GM21723 (cell line): ENCODE data around the gene KAT2B.
A peak's percentile ranks its signal among the peaks of the same experiment; 100 is the strongest.

Source experiments
- ATAC-seq: cut with Tn5 transposase; IDR thresholded peaks from one replicate; pipeline ENCODE4 v1.9.1; 2021; ENCODE audit warnings: mild to moderate bottlenecking, moderate library complexity; ENCODE audit not compliant: unreplicated experiment

KAT2B gene

GRCh38 chr3:20095470-20095869 is 55.2 kb downstream of the KAT2B start:
- ATAC-seq: no peak

GRCh38 chr3:20096135-20096685 is 56.0 kb downstream of the KAT2B start:
- ATAC-seq: no peak

DNA sequence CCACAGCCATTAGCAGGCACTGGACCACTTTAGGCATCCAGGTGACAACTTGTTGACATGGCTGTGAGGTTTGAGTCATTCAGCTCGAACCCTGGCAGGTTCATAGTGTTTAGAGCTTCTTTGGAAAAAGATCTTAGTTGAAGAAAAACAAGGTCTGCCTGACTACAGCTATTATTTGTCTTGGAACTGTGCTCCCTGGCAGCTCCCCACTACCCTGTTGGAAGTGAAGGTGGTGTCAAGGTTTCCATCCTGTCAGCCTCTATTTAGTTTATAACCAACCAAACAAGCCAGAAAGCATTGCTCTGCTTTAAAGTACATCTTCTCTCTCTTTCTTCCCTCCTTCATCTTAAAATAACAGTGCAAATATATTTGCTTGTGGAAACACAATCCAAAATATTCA is 56.8 kb downstream of the KAT2B start:
- no peak for ATAC-seq

DNA sequence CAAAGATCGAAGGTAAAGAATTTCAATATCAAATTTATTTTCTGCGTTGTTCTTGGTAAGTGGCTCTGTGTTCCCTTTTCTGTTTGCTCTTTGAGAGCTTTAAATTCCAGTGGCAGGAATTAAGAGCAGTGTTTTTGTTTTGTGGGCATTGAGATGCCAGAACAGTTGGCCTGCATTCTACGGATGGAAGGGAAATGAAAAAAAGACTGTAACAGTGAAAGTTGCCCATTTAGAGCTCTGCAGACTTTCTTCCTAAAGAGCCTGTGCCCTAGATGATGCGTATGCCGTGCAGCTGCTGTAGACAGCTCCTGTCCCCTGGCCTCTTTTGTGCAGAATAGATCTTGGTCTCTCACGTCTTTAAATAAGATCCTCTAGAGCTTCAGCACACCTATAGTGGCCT is 58.8 kb downstream of the KAT2B start:
- ATAC-seq: no peak

- no peak for ATAC-seq
These were observed 59.9 kb downstream of the KAT2B start for GRCh38 chr3:20100151-20100550.

GRCh38 chr3:20101041-20101440 is 60.8 kb downstream of the KAT2B start:
- no peak for ATAC-seq

DNA sequence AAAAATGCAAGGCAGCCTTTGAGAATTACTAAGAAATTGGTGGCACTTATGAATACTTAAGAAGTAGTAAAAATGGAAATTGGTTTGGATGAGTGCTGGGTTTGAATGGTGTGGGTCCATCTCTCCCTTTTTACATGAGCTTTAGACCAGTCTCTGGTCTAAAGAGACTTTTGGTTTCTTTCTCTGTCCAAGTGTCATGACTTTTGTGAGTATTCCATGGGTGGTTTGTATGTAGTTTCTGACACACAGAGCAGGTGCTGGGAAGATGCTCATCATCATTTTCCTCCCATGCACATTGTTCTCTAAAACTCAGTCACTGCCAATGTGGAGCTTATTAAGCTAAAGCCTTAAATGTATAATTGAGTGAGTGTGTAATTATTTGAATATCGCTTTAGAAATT is 63.5 kb downstream of the KAT2B start:
- peak; percentile 30 for ATAC-seq

DNA sequence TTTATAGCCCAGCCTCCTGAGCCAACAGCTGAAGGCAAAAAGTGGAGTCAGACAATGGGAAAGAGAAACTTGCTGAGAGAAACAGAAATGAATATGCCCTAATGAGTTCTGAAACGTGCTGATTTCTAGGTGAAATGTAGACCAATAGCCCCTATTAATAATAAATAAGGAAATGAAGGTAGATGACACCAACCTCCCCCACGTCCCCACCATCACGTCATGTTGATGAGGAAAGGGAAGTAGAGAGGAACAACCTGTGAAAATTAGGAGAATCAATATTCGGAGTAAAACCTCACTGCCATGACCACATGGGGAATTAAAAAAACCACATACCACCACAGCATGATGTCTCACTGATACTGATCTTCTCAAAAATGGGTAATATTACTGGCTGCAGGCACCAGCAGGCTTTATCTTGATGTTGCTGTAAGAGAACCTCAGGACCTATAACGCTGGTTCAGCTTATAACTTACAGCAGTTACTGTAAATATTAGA is 64.0 kb downstream of the KAT2B start:
- peak; percentile 63 for ATAC-seq

- no peak for ATAC-seq
These were observed 65.5 kb downstream of the KAT2B start for GRCh38 chr3:20105513-20106280.

DNA sequence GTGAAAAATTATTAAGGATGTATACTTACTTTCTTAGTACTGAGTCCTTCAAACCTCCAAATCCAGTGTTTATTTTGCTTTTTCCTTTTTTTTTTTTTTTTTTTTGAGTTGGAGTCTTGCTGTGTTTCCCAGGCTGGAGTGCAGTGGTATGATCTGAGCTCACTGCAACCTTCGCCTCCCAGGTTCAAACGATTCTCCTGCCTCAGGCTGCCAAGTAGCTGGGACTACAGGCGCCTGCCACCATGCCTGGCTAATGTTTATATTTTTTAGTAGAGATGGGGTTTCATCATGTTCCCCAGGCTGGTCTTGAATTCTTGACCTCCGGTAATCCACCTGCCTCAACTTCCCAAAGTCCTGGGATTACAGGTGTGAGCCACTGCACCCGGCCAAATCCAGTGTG is 67.5 kb downstream of the KAT2B start:
- no peak for ATAC-seq

DNA sequence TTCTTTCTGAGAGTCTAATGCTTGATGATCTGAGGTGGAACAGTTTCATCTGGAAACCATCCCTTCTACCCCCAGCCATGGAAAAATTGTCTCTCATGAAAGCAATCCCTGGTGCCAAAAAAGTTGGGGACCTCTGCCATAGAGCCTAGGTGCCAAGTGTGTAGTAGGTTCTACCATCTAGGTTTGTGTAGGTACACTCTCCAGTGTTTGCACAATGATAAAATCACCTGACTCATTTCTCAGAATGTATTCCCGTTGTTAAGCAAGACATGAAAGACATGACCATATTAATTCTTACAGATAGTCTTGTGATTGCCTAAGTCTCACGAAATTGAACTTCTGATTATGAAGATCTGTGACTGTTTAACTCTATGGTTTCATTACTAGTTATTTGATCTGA is 68.6 kb downstream of the KAT2B start:
- no peak for ATAC-seq

DNA sequence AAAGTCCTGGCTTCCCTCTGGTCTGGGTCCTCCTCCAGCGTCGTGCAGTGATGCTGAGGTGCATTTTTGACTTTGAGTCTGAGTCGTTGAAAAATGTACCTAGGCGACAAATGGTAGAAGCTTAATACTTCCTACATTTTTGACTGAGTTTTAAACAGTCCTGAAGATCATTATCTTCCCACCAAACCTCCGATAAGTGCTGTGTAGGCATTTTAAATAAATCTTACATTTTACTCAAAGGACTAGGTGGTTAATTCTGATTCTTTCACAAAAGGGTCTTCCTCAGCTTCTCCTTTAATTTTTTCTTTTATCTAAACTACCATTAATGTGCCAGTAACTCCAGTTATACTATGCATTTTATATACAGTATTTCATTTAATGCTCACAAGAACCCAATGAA is 70.6 kb downstream of the KAT2B start:
- no peak for ATAC-seq

- ATAC-seq: no peak
These were observed 71.6 kb downstream of the KAT2B start for GRCh38 chr3:20111836-20112235.

DNA sequence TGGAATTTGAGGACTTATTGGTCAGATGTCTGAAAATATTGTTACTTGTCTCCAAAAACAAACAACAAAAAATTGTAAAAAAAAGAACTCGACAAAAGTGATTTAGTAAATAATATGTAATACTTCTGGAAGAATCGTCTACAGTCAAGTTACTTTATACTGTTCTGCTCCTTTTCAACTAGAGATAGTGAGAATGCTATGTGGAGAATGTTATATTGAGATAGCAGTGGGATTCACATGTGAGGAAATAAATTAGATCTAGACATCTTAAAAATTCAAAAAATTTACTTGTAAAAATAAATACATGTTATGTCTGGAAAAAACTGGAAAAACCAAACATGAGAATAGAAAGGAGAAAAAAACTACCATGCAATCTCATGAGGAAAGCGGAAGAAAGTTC is 80.8 kb downstream of the KAT2B start:
- ATAC-seq: no peak

GRCh38 chr3:20123131-20123652 is 82.9 kb downstream of the KAT2B start:
- ATAC-seq: no peak

DNA sequence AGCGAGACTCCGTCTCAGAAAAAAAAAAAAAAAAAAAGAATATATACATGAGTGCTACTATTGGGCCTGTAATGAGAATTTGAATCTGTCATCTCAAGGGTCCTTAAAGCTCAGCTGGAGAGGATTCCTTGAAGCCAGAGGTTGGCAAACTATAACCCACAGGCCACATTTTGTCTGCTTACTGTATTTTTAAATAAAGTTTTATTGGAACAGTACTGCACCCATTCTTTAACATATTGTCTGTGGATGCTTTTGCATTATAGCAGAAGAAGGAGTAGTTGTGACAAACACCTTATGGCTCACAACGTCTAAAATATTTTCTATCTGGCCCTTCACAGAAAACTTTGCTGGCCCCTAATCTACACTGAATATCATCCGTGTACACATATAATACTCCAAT is 85.0 kb downstream of the KAT2B start:
- no peak for ATAC-seq

DNA sequence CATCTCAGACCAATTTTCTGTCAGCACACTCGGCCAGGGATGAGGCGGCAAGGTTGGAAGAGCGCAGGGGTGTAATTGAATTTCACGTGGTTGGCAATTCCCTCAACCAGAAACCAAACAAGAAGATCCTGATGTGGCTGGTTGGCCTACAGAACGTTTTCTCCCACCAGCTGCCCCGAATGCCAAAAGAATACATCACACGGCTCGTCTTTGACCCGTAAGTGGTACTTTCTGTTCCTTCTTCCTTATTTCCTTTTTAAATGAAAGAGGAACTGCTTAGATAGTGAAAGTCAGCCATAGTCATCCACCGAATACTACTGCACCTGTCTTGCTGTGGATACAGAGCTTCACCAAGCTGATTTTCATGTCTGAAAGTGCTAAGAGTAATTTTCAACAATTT is 85.7 kb downstream of the KAT2B start:
- peak; percentile 100 for ATAC-seq

GRCh38 chr3:20128358-20128757 is 88.1 kb downstream of the KAT2B start:
- no peak for ATAC-seq

DNA sequence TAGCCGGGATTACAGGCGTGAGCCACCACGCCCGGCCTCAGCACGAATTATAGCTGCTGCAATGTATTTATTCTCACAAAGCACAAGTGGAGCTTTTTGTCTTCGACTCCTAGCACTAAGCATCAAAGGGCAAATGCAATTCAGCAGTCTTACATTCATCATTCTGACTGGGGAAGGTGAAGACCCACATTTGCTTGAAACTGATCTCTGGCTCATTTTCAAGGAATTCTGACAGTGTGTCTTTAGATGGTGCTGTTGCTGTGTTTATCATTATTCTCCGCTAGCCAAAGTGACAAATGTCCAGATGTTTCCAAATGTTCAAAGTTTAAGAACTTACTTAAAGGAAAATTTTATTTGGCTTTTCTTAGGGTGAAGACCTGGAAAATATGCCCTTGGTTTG is 89.9 kb downstream of the KAT2B start:
- ATAC-seq: no peak

GRCh38 chr3:20136231-20136630 is 96.0 kb downstream of the KAT2B start:
- ATAC-seq: no peak

- ATAC-seq: no peak
These were observed 97.4 kb downstream of the KAT2B start for GRCh38 chr3:20137647-20138046.

- no peak for ATAC-seq
These were observed 100.6 kb downstream of the KAT2B start for GRCh38 chr3:20140881-20141280.
